ENCODE measurements around the gene DGKD. TPM values are rescaled to one million over a fixed set of nuclear protein-coding genes. Genes with fewer than 3 reads are reported as not detected.
A peak's percentile ranks its signal among the peaks of the same experiment; 100 is the strongest.

DGKD gene
- total RNA-seq, 1 donor from 2014 or later = 17.7 TPM

DNA sequence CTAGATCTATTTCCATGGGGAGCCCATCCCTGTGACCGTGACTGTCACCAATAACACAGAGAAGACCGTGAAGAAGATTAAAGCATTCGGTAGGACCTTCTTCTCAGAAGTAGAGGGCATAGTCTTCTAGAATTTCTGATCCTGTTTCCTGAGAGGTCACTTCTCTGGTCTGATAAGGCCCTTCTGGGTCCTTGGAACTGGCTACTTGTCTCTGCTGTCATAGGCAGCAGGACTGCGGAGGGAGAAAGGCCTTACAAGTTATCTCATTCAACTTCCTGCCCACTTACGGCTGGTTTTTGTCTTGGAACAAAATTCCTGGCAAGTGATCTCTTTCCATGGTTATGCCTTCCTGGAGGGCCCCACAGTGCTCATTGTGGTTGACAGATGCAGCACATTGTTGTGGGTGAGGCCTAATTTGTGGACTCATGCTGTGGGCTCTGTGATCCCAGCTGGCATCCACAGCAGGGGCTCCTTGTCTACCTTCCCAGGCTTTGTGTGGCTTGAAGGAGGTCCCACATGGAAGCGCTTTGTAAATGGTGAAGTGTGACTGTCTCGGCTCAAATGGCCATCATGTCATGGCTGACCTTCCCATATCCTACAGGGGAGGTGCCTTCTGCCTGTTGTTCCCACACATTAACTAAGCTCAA is 24.7 kb upstream of the DGKD start:
- no peaks in the 10 kb centered on the region for H4K20me1 ChIP-seq (ENCODE audit: insufficient read depth, low read length)
- H3K79me2 ChIP-seq (ENCODE audit: insufficient read depth, low read length) = no peaks in the 10 kb centered on the region
- peak overlapping the region; percentile 87 for H3K27ac Mint-ChIP-seq (ENCODE audit: unreplicated experiment)
- peaks cover 3% of the 10 kb centered on the region for H3K27me3 ChIP-seq (ENCODE audit: insufficient read depth, low read length)
- no peaks in the 10 kb centered on the region for H3K36me3 ChIP-seq (ENCODE audit: insufficient read depth, low read length)
- TF ChIP-seq EZH2 (IDR thresholded peaks at IDR 0.05; ENCODE audit: insufficient read depth, low read length) = no peak
- TF ChIP-seq, protein P1, sequence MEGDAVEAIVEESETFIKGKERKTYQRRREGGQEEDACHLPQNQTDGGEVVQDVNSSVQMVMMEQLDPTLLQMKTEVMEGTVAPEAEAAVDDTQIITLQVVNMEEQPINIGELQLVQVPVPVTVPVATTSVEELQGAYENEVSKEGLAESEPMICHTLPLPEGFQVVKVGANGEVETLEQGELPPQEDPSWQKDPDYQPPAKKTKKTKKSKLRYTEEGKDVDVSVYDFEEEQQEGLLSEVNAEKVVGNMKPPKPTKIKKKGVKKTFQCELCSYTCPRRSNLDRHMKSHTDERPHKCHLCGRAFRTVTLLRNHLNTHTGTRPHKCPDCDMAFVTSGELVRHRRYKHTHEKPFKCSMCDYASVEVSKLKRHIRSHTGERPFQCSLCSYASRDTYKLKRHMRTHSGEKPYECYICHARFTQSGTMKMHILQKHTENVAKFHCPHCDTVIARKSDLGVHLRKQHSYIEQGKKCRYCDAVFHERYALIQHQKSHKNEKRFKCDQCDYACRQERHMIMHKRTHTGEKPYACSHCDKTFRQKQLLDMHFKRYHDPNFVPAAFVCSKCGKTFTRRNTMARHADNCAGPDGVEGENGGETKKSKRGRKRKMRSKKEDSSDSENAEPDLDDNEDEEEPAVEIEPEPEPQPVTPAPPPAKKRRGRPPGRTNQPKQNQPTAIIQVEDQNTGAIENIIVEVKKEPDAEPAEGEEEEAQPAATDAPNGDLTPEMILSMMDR (IDR thresholded peaks at IDR 0.05; ENCODE audit: insufficient read depth, low read depth, low read length) = no peak
- peaks cover 20% of the 10 kb centered on the region for H3K27me3 Mint-ChIP-seq (ENCODE audit: low read depth, unreplicated experiment)
- FAIRE-seq (no peak), DNase-seq (ENCODE audit: low read depth) (peak; percentile 39)
- H3K9ac ChIP-seq (ENCODE audit: low read length) = no peak overlapping the region
- H3K4me1 ChIP-seq (ENCODE audit: insufficient read depth, low read length) = peaks cover 7% of the 10 kb centered on the region
- H3K4me2 ChIP-seq (ENCODE audit: low read length) = peak overlapping the region; percentile 6
- H3K4me3 ChIP-seq (ENCODE audit: insufficient read depth, low read depth, low read length) = no peak overlapping the region
- no peak overlapping the region for H3K27ac ChIP-seq (ENCODE audit: low read depth, low read length)
- H3K9me3 ChIP-seq (ENCODE audit: insufficient read depth, low read depth, low read length) = no peaks in the 10 kb centered on the region
- no peak overlapping the region for H3K4me3 Mint-ChIP-seq (ENCODE audit: unreplicated experiment)
- H3K9me3 Mint-ChIP-seq (ENCODE audit: unreplicated experiment) = no peaks in the 10 kb centered on the region
- H3K4me1 Mint-ChIP-seq (ENCODE audit: low read depth, unreplicated experiment) = peaks cover 11% of the 10 kb centered on the region
- peak overlapping the region; percentile 14 for H2AFZ ChIP-seq (ENCODE audit: low read depth, low read length)
- no peaks in the 10 kb centered on the region for H3K36me3 Mint-ChIP-seq (ENCODE audit: low read depth, unreplicated experiment)

DNA sequence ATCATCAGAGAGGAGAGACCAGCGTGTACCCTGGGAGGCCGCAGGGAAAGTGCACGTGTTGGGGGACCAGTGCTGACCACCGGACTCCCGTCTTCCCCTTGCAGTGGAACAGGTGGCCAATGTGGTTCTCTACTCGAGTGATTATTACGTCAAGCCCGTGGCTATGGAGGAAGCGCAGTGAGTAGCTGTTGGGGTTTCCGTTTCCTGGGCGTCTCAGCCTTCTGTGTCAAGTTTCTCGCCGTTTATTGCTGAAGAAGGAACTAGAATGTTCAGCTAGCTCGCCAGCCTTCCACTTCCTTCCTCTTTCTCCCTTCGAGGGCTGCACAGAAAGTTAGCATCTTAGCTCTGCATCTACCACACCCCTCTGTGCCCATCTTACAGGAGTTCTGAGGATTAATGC is 22.8 kb upstream of the DGKD start:
- H3K4me1 ChIP-seq (ENCODE audit: insufficient read depth, low read length) = peaks cover 7% of the 10 kb centered on the region
- H3K27me3 ChIP-seq (ENCODE audit: insufficient read depth, low read length) = peaks cover 9% of the 10 kb centered on the region
- FAIRE-seq (no peak), DNase-seq (ENCODE audit: low read depth) (no peak)
- Mint-ChIP-seq H3K27ac (ENCODE audit: unreplicated experiment) (no peak overlapping the region), H3K36me3 (ENCODE audit: low read depth, unreplicated experiment) (no peaks in the 10 kb centered on the region), H3K27me3 (ENCODE audit: low read depth, unreplicated experiment) (peaks cover 27% of the 10 kb centered on the region), H3K9me3 (ENCODE audit: unreplicated experiment) (no peaks in the 10 kb centered on the region), H3K4me3 (ENCODE audit: unreplicated experiment) (no peak overlapping the region), H3K4me1 (ENCODE audit: low read depth, unreplicated experiment) (peaks cover 11% of the 10 kb centered on the region)
- TF ChIP-seq, protein P1 (IDR thresholded peaks at IDR 0.05; ENCODE audit: insufficient read depth, low read depth, low read length) = no peak
- no peak for TF ChIP-seq EZH2 (IDR thresholded peaks at IDR 0.05; ENCODE audit: insufficient read depth, low read length)
- no peaks in the 10 kb centered on the region for H4K20me1 ChIP-seq (ENCODE audit: insufficient read depth, low read length)
- H3K27ac ChIP-seq (ENCODE audit: low read depth, low read length) = no peak overlapping the region
- no peaks in the 10 kb centered on the region for H3K79me2 ChIP-seq (ENCODE audit: insufficient read depth, low read length)
- no peak overlapping the region for H2AFZ ChIP-seq (ENCODE audit: low read depth, low read length)
- H3K36me3 ChIP-seq (ENCODE audit: insufficient read depth, low read length) = no peaks in the 10 kb centered on the region
- no peak overlapping the region for H3K4me3 ChIP-seq (ENCODE audit: insufficient read depth, low read depth, low read length)
- no peaks in the 10 kb centered on the region for H3K9me3 ChIP-seq (ENCODE audit: insufficient read depth, low read depth, low read length)
- no peak overlapping the region for H3K9ac ChIP-seq (ENCODE audit: low read length)
- H3K4me2 ChIP-seq (ENCODE audit: low read length) = no peak overlapping the region

GRCh38 chr2:233332125-233332524 is 22.2 kb upstream of the DGKD start:
- Histone ChIP-seq H3K36me3 (ENCODE audit: insufficient read depth, low read length) (no peaks in the 10 kb centered on the region), H3K27me3 (ENCODE audit: insufficient read depth, low read length) (peaks cover 9% of the 10 kb centered on the region), H3K4me2 (ENCODE audit: low read length) (no peak overlapping the region), H3K27ac (ENCODE audit: low read depth, low read length) (no peak overlapping the region), H4K20me1 (ENCODE audit: insufficient read depth, low read length) (no peaks in the 10 kb centered on the region), H3K9me3 (ENCODE audit: insufficient read depth, low read depth, low read length) (no peaks in the 10 kb centered on the region), H3K79me2 (ENCODE audit: insufficient read depth, low read length) (no peaks in the 10 kb centered on the region), H2AFZ (ENCODE audit: low read depth, low read length) (no peak overlapping the region), H3K4me3 (ENCODE audit: insufficient read depth, low read depth, low read length) (no peak overlapping the region), H3K4me1 (ENCODE audit: insufficient read depth, low read length) (peaks cover 7% of the 10 kb centered on the region), H3K9ac (ENCODE audit: low read length) (no peak overlapping the region)
- no peak for FAIRE-seq
- DNase-seq (ENCODE audit: low read depth) = no peak
- Mint-ChIP-seq H3K4me1 (ENCODE audit: low read depth, unreplicated experiment) (peaks cover 11% of the 10 kb centered on the region), H3K27ac (ENCODE audit: unreplicated experiment) (no peak overlapping the region), H3K4me3 (ENCODE audit: unreplicated experiment) (no peak overlapping the region), H3K27me3 (ENCODE audit: low read depth, unreplicated experiment) (peaks cover 31% of the 10 kb centered on the region), H3K9me3 (ENCODE audit: unreplicated experiment) (no peaks in the 10 kb centered on the region), H3K36me3 (ENCODE audit: low read depth, unreplicated experiment) (no peaks in the 10 kb centered on the region)
- TF ChIP-seq EZH2 (IDR thresholded peaks at IDR 0.05; ENCODE audit: insufficient read depth, low read length) = no peak
- TF ChIP-seq, protein P1 (IDR thresholded peaks at IDR 0.05; ENCODE audit: insufficient read depth, low read depth, low read length) = no peak
